ENCODE data around the gene CCL2.

- TF ChIP-seq CTCF (IDR thresholded peaks at IDR 0.05; ENCODE audit: insufficient read depth, low read length, poor library complexity, severe bottlenecking) (no peak), EZH2phosphoT487 (conservative IDR thresholded peaks at IDR 0.05; ENCODE audit: low read length) (no peak)
Measured at GRCh38 chr17:34234616-34235015, 20.5 kb upstream of the CCL2 start.

All from SU-DHL-6 (cell line).